Neutrophil (primary cell): ENCODE measurements around the gene GNAL.

Experiments used
- H3K27ac ChIP-seq: fragments of 200-600 bp; sonication (generic); 2 replicates; pipeline ENCODE4 v1.5.1; 2016; ENCODE audit warnings: mild to moderate bottlenecking, moderate library complexity
- H3K27me3 ChIP-seq: fragments of 200-600 bp; sonication (generic); 2 replicates; pipeline ENCODE4 v1.6.0; 2016; ENCODE audit warnings: mild to moderate bottlenecking
- H3K36me3 ChIP-seq: fragments of 200-600 bp; sonication (generic); 2 replicates; pipeline ENCODE4 v1.5.1; 2017
- H3K4me1 ChIP-seq, 2 experiments: fragments of 200-600 bp in 1 of 2; sonication (generic) in 1 of 2; 1 replicate in 1 of 2; 2 replicates in 1 of 2; pipeline versions ENCODE4 v1.5.1 to v1.6.1; 2013 to 2016; ENCODE audit warnings: low read depth in 1 of 2, low read length in 1 of 2, mild to moderate bottlenecking in 1 of 2, moderate library complexity in 1 of 2; ENCODE audit not compliant: control insufficient read depth in 1 of 2, insufficient read depth in 1 of 2
- H3K4me3 ChIP-seq, 2 experiments: fragments of 200-600 bp in 1 of 2; sonication (generic) in 1 of 2; 1 replicate in 1 of 2; 2 replicates in 1 of 2; pipeline ENCODE4 v1.5.1; 2013 to 2016; ENCODE audit warnings: low read depth in 1 of 2, low read length in 1 of 2, mild to moderate bottlenecking in 1 of 2, moderate library complexity in 1 of 2
- H3K9me3 ChIP-seq: fragments of 200-600 bp; sonication (generic); 2 replicates; pipeline ENCODE4 v1.5.1; 2016
- CTCF ChIP-seq: fragments of 200-600 bp; sonication (generic); IDR thresholded peaks from 2 replicates; pipeline ENCODE4 v1.5.1; 2016; ENCODE audit warnings: antibody characterized with exemption

GNAL gene

GRCh38 chr18:11752116-11752911, 63.2 kb downstream of the GNAL start:
- TF ChIP-seq CTCF: no peak
- Histone ChIP-seq H3K9me3 (no peaks in the 10 kb centered on the region), H3K27ac (no peak overlapping the region), H3K4me3 (no peak overlapping the region), H3K27me3 (peaks cover 100% of the 10 kb centered on the region), H3K4me1 (no peaks in the 10 kb centered on the region), H3K36me3 (no peaks in the 10 kb centered on the region)

- Histone ChIP-seq H3K27me3 (peaks cover 82% of the 10 kb centered on the region), H3K36me3 (no peaks in the 10 kb centered on the region), H3K4me3 (no peak overlapping the region), H3K9me3 (no peaks in the 10 kb centered on the region), H3K4me1 (no peaks in the 10 kb centered on the region), H3K27ac (no peak overlapping the region)
- no peak for TF ChIP-seq CTCF
These were observed 65.9 kb downstream of the GNAL start for GRCh38 chr18:11754979-11755378.

- peaks cover 61% of the 10 kb centered on the region for H3K27me3 ChIP-seq
- H3K4me3 ChIP-seq: no peak overlapping the region
- H3K27ac ChIP-seq: no peak overlapping the region
- TF ChIP-seq CTCF: no peak
- H3K36me3 ChIP-seq: no peaks in the 10 kb centered on the region
- no peaks in the 10 kb centered on the region for H3K4me1 ChIP-seq
- H3K9me3 ChIP-seq: no peaks in the 10 kb centered on the region
These were observed 68.1 kb downstream of the GNAL start for GRCh38 chr18:11757084-11757590.

GRCh38 chr18:11759456-11759855, 70.4 kb downstream of the GNAL start:
- no peak overlapping the region for H3K4me3 ChIP-seq
- no peaks in the 10 kb centered on the region for H3K36me3 ChIP-seq
- no peak overlapping the region for H3K27ac ChIP-seq
- TF ChIP-seq CTCF: no peak
- no peaks in the 10 kb centered on the region for H3K4me1 ChIP-seq
- H3K27me3 ChIP-seq: peaks cover 42% of the 10 kb centered on the region
- H3K9me3 ChIP-seq: no peaks in the 10 kb centered on the region

- H3K4me1 ChIP-seq: no peaks in the 10 kb centered on the region
- no peaks in the 10 kb centered on the region for H3K36me3 ChIP-seq
- H3K9me3 ChIP-seq: no peaks in the 10 kb centered on the region
- peaks cover 33% of the 10 kb centered on the region for H3K27me3 ChIP-seq
- no peak for TF ChIP-seq CTCF
- no peak overlapping the region for H3K4me3 ChIP-seq
- H3K27ac ChIP-seq: no peak overlapping the region
These were observed 71.6 kb downstream of the GNAL start for GRCh38 chr18:11760498-11761167.
